SH-SY5Y (cell line): ENCODE results near the gene SUSD6.

Experiments used
- GATA2 ChIP-seq: IDR thresholded peaks from 2 replicates; pipeline ENCODE4 v1.6.1; 2011; ENCODE audit warnings: mild to moderate bottlenecking, low read depth, low read length
- GATA3 ChIP-seq: IDR thresholded peaks from 2 replicates; pipeline ENCODE4 v1.6.1; 2011; ENCODE audit warnings: low read depth, mild to moderate bottlenecking, low read length, moderate library complexity

DNA sequence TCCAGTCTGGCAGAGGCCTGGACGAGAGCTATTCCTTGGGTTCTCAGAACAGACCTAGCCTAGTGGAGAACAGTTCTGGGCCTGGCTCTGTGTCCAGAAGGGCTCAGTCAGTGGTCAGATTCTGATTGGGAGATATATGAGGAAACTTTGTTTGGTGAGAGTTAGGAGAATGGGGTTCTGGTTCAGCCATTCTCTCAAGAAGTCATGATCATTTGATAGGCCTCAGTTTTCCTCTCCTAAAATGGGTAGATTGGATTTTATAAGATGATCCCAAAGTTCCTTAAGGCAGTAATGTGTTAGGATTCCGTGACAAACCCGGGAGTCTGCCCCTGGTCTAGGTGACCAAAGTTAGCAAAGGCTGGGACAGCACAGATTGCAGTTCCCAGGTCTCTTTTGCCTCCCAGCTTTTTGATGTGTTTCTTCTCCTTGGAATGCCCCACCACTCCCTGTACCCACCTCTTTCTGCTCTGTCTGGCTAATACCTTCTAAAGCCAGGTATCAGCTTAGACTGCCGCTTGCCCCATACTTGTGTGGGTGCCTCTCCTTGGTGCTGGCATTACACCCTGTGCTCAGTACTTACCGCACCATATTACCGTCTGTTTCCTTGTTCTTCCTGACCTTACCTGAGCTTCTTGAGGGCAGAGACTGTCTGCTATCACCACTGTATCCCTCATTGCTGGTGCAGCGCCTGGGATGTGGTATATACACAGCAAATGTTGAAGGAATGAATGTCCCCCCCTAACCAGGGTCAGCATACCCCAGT lies 25.5 kb downstream of the SUSD6 start:
- TF ChIP-seq GATA3 (no peak), GATA2 (no peak)
